Activated naive CD4-positive, alpha-beta T cell treated with anti-CD3 and anti-CD28 coated beads, Interleukin-2, amount 10 ng/mL, durations not matched to agents 7 days and 5 days (primary cell): ENCODE results near the gene KCNV2.

Experiments used
- CTCF ChIA-PET: fragments of 350-600 bp; sonication (Branson Sonifier 250); formaldehyde crosslinking; loops from one replicate; lab custom pipeline; 2021; ENCODE audit warnings: antibody characterized with exemption; lab: Charles Lee
- DNase-seq: peaks from one replicate; pipeline ENCODE4 v3.0.0-alpha.2; 2020
- H3K27ac Mint-ChIP-seq: one replicate; pipeline ENCODE4 v1.8.0; 2021; ENCODE audit warnings: mild to moderate bottlenecking, moderate library complexity, mixed read lengths
- H3K27me3 Mint-ChIP-seq: one replicate; pipeline ENCODE4 v1.8.0; 2021; ENCODE audit warnings: mild to moderate bottlenecking, mixed read lengths
- H3K36me3 Mint-ChIP-seq: one replicate; pipeline ENCODE4 v1.8.0; 2021; ENCODE audit warnings: mixed read lengths
- H3K4me1 Mint-ChIP-seq: one replicate; pipeline ENCODE4 v1.8.0; 2021; ENCODE audit warnings: mixed read lengths
- H3K4me3 Mint-ChIP-seq: one replicate; pipeline ENCODE4 v1.8.0; 2021; ENCODE audit warnings: mild to moderate bottlenecking, moderate library complexity, mixed read lengths
- H3K9me3 Mint-ChIP-seq: one replicate; pipeline ENCODE4 v1.8.0; 2021; ENCODE audit warnings: mixed read lengths

Gene KCNV2

DNA sequence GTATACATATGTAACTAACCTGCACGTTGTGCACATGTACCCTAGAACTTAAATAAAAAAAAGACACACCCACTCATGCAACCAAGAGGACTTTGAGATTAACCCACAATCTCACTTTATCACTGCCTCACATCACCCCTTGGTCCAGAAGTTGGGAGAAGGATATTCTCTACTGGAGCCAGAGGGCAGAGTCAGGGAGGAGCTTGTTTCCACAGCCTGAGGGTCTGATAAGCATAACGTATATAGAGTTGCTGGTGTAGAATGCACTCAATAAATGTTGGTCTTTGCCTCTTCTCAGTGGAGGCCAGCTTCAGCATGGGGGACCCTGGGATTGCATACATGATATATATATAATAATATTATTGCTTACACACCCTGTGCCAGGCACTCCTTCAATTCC lies 10.1 kb downstream of the KCNV2 start:
- CTCF ChIA-PET = interaction anchor here (1.1 to 2.4 kb wide), 9 partner anchors 16 to 595 kb away, joined by 3 to 11 read pairs (median 5); no protein-coding TSS in a partner anchor
- Mint-ChIP-seq H3K27ac (no peak overlapping the region), H3K4me3 (no peak overlapping the region), H3K27me3 (no peaks in the 10 kb centered on the region), H3K36me3 (no peaks in the 10 kb centered on the region), H3K4me1 (no peaks in the 10 kb centered on the region), H3K9me3 (no peaks in the 10 kb centered on the region)
- no peak for DNase-seq

DNA sequence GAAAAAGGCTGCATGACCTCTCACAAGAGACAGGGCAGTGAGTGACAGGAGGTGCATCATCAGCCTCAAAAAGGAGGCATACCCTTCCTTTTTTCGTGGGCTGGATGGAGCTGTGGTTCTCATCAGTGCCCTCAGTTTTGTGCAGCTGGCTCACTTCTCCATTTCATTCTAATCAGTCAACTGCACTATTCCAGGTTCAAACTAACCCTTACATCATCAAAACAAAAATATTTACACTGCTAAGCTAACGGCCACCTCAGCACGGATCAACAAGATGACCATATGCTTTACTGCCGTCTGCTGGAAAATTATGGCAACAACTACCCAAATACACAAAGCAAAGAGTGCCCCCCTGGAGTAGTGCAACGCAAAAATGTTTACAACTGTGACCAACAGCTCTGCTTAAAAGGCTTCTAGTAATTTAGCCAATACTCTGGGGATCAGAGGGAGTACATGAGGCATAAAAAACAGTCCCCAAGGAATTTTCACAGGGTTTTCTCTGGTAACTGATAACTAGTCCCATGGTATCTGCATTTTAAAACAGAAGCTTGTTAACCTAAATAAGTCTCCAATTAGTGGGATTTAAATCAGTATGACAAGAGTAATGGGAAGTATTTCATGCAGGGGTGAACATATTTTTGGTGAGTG lies 10.8 kb downstream of the KCNV2 start:
- H3K27me3 Mint-ChIP-seq = no peaks in the 10 kb centered on the region
- DNase-seq = no peak
- H3K4me3 Mint-ChIP-seq = no peak overlapping the region
- CTCF ChIA-PET = interaction anchor here (0.9 to 2.4 kb wide), 14 partner anchors 17 to 596 kb away, joined by 3 to 11 read pairs (median 5); no protein-coding TSS in a partner anchor
- no peak overlapping the region for H3K27ac Mint-ChIP-seq
- H3K4me1 Mint-ChIP-seq = no peaks in the 10 kb centered on the region
- H3K9me3 Mint-ChIP-seq = no peaks in the 10 kb centered on the region
- H3K36me3 Mint-ChIP-seq = no peaks in the 10 kb centered on the region

DNA sequence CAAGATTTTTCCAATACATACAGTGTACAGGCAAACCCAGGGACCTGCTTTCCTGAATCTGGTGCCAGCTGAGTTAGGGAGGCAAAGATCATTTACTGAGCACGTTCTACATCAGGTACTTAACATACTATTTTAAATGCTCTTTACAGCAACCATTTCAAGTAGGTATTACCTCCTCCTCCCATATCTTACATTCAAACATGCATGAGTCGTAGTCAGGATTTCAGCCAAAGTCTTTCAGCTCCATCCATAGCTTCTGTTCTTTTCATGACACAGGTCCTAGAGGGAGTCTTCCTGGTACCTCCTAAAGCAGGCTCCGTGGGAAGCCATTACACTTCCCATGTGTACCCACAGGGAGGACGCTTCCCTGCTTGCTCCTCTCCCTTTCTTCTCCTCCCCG lies 11.7 kb downstream of the KCNV2 start:
- H3K36me3 Mint-ChIP-seq = no peaks in the 10 kb centered on the region
- H3K4me1 Mint-ChIP-seq = no peaks in the 10 kb centered on the region
- no peak overlapping the region for H3K4me3 Mint-ChIP-seq
- CTCF ChIA-PET = interaction anchor here (1.0 to 2.4 kb wide), 6 partner anchors 66 to 597 kb away, joined by 3 to 11 read pairs (median 6); no protein-coding TSS in a partner anchor
- DNase-seq = no peak
- H3K27ac Mint-ChIP-seq = no peak overlapping the region
- H3K27me3 Mint-ChIP-seq = no peaks in the 10 kb centered on the region
- H3K9me3 Mint-ChIP-seq = no peaks in the 10 kb centered on the region

DNA sequence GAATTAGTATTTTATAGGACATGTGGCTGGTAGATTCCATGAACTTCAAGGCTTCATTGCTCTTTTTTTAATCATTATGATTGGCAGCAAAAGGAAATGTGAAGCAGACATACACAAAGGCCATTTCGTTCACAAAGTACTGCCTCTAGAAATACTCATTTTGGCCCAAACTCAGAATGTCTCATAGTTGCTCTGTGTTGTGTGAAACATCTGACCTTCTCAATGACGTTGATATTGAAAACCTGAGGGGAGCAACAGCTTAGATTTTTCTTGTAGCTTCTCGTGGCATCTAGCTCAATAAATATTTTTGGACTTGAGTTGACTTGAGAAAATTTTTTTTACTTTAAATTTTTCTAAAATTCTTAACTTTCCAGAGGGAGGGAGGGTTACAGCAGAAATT lies 12.4 kb downstream of the KCNV2 start:
- Mint-ChIP-seq H3K27me3 (no peaks in the 10 kb centered on the region), H3K4me3 (no peak overlapping the region), H3K9me3 (no peaks in the 10 kb centered on the region), H3K36me3 (no peaks in the 10 kb centered on the region), H3K27ac (no peak overlapping the region), H3K4me1 (no peaks in the 10 kb centered on the region)
- no peak for DNase-seq
- CTCF ChIA-PET = interaction anchor here (0.9 kb wide), 1 partner anchor 19 kb away, joined by 5 read pairs; no protein-coding TSS in a partner anchor

DNA sequence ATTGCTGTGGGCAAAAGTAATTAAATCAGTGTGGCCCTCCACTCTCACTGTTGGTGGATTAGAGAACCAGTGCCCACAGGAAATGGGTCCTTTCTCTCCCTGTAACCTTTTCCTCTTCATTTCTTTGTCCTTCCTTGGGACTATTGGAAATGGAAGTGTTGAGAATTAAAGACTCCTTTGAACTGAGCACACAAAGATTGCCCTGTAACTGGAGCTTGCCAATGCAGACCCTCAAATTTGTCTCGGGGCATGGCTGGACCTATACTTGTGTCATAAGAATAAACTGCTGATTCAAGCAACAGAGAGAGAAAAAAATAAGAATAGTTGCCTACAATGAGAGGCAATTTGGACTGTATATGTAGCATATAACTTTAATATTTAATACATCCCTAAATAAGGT lies 13.7 kb downstream of the KCNV2 start:
- Mint-ChIP-seq H3K4me3 (no peak overlapping the region), H3K27me3 (no peaks in the 10 kb centered on the region), H3K4me1 (no peaks in the 10 kb centered on the region), H3K27ac (no peak overlapping the region), H3K36me3 (no peaks in the 10 kb centered on the region), H3K9me3 (no peaks in the 10 kb centered on the region)
- no peak for DNase-seq
- CTCF ChIA-PET = interaction anchor here (1.1 kb wide), 1 partner anchor 15 kb away, joined by 3 read pairs; no protein-coding TSS in a partner anchor

DNA sequence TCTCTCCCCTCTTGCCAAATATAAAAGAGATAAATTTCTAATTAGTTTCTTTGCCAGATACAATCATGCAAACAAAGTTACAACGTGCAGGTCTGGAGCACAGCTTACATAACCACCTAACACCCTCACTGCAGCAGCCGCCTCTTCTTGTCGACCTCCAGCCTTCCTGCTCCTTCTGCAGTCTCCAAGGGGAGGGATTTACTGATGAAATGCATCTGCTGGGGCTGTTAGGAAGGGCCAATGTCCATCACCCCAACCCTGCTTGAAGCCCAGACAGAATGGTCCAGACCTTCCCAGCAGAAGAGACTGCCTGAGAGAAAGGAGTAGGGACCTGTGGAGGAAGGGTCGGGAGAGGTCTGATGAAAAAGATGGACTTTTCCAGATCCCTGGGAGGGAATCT lies 15.2 kb downstream of the KCNV2 start:
- no peak for DNase-seq
- no peaks in the 10 kb centered on the region for H3K36me3 Mint-ChIP-seq
- no peak overlapping the region for H3K4me3 Mint-ChIP-seq
- H3K4me1 Mint-ChIP-seq = no peaks in the 10 kb centered on the region
- CTCF ChIA-PET = no interaction called here
- H3K27ac Mint-ChIP-seq = no peak overlapping the region
- no peaks in the 10 kb centered on the region for H3K27me3 Mint-ChIP-seq
- no peaks in the 10 kb centered on the region for H3K9me3 Mint-ChIP-seq

DNA sequence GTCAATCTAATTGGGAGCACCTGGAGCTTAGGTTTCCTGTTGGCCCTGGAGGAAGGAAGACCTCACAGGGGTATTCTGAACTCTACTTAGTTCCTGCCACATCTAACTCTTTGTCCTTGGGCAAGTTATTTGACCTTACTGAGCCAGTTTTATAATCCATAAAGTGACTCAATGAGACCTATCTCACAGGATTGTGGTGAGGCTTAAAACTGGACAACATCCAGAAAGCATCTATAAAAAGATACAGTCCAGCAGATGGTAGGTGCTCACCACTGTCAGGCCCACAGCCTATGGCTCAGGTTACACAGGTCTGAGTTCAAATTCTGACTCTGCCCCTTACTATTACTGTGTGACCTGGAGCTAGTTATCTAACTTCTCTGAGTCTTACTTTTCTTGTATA lies 23.3 kb downstream of the KCNV2 start:
- Mint-ChIP-seq H3K36me3 (peaks cover 2% of the 10 kb centered on the region), H3K27me3 (no peaks in the 10 kb centered on the region)

DNA sequence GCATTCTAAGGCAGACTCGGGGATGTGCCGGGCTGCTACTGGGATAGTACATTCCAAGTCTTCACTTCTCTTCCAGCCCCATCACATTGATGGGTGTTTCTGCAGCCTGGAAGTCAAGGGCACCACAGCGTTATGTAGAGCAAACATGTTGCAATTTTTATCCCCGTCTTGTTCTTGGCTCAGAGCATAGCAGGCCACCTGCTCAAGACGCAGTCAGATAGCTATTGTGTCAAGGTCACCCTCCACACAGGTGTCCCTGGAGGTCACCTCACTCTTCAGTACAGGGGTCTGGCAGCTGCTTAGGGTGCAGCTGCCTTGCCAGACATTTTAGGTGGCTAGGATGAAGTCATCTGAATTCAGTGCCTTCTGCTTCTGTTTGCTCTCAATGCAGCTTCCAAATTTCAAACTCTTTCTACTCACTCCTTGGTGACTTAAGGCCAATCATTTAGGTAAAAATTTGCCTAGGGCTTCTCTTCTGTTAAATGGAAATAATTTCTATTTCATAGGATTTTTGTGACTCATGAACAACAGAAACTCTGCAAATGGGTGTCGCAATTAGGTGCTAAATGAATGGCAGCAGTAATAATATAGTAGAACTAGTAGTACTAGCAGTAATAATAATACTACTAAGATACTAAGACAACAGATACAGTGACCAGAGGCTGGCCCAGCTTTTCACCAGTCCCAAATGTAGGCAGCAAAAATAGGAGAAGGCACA lies 24.3 kb downstream of the KCNV2 start:
- DNase-seq = no peak
- Mint-ChIP-seq H3K4me3 (no peak overlapping the region), H3K36me3 (peaks cover 6% of the 10 kb centered on the region), H3K4me1 (no peaks in the 10 kb centered on the region), H3K27me3 (no peaks in the 10 kb centered on the region), H3K27ac (no peak overlapping the region), H3K9me3 (no peaks in the 10 kb centered on the region)
- CTCF ChIA-PET = no interaction called here

More for the DNA sequence above, 23.3 kb downstream of the KCNV2 start:
- Mint-ChIP-seq H3K9me3 (no peaks in the 10 kb centered on the region), H3K27ac (no peak overlapping the region), H3K4me3 (no peak overlapping the region), H3K4me1 (no peaks in the 10 kb centered on the region)
- CTCF ChIA-PET = no interaction called here
- DNase-seq = no peak

DNA sequence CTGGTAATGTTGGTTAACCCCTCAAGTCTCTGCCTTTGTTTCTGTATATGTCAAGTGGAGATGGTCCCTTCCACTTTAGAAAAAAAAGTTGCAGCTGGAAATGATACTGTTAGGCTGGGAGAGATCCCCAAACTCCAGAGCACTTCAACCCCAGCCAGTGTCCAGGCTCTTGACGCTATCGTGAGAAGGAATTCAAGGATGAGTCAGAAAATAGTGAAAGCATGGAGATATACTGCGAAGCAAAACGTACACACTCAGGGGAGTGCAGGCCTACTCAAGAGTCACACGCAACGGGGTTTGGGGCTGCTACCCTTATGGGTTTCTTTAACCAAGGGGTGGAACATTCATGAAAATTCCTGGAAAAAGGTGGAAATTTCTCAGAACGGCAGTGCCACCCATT lies 24.9 kb downstream of the KCNV2 start:
- peaks cover 6% of the 10 kb centered on the region for H3K36me3 Mint-ChIP-seq
- no peaks in the 10 kb centered on the region for H3K27me3 Mint-ChIP-seq
- no peak for DNase-seq
- no peak overlapping the region for H3K4me3 Mint-ChIP-seq
- H3K4me1 Mint-ChIP-seq = no peaks in the 10 kb centered on the region
- CTCF ChIA-PET = no interaction called here
- no peak overlapping the region for H3K27ac Mint-ChIP-seq
- H3K9me3 Mint-ChIP-seq = no peaks in the 10 kb centered on the region

DNA sequence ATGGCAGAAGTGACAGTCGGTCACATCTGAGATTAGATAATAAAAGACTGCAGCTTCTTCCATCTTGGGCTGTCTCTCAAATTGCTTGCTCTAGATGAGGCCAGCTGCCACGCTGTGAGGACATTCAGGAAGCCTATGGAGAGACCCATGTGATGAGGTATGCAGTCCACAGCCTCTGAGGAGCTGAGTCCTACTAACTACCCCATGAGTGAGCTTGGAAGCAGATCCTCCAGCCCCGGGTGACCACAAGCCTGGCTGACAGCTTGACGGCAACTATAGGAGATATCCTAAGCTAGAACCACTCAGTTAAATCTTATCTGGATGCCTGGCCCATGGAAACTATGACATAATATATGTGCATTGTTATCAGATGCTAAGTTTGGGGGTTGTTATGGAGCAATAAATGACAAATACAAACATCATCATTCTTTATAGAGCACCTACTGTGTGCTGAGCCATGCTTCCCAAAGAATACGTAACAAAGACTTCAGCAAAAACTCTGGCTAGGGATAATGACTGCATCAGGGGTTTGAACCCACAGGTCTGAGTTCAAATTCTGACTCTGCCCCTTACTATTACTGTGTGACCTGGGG lies 26.7 kb downstream of the KCNV2 start:
- H3K27me3 Mint-ChIP-seq = no peaks in the 10 kb centered on the region
- no peak overlapping the region for H3K27ac Mint-ChIP-seq
- no peaks in the 10 kb centered on the region for H3K4me1 Mint-ChIP-seq
- DNase-seq = no peak
- no peak overlapping the region for H3K4me3 Mint-ChIP-seq
- no peaks in the 10 kb centered on the region for H3K9me3 Mint-ChIP-seq
- peaks cover 6% of the 10 kb centered on the region for H3K36me3 Mint-ChIP-seq
- CTCF ChIA-PET = interaction anchor here (1.0 kb wide), 1 partner anchor 9 kb away, joined by 3 read pairs; no protein-coding TSS in a partner anchor

DNA sequence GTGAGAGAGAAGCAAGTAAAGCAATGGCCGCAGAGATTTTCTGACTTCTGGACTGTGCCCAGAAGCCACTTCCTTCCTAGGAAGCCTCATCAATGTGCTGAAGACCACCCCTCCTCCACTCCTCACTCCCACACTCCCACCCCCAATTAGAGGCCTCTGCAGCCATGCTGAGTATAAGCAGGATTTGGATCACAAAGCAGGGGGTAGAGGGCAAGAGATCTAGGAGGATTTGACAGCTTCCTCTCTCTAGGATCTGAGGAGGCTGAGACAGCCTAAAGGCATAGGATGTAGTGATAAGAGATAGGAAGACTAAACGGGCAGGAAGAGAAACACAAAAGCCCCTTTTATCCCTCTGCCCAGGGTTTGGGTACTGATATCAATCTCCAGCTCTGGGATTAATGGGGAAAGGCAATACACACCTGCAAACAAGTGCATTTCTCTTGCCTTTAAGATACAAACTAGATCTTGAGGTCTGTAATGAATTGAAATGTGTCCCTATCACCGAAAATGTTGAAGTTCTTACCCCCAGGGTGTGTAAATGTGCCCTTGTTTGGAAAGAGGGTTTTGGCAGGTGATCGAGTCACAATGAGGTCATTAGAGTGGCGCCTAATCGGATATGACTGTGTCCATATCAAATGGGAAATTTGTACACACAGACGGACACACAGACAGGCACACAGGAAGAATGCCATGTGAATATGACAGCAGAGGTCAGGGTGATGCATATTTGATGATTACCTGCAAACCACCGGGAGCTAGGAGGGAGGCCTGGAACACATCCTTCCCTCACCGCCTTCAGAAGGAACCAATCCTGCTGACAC lies 28.5 kb downstream of the KCNV2 start:
- CTCF ChIA-PET = interaction anchor here (0.9 kb wide), 1 partner anchor 15 kb away, joined by 3 read pairs; no protein-coding TSS in a partner anchor
- Mint-ChIP-seq H3K27ac (no peak overlapping the region), H3K27me3 (no peaks in the 10 kb centered on the region), H3K9me3 (no peaks in the 10 kb centered on the region), H3K36me3 (peaks cover 12% of the 10 kb centered on the region), H3K4me3 (no peak overlapping the region), H3K4me1 (no peaks in the 10 kb centered on the region)
- no peak for DNase-seq

DNA sequence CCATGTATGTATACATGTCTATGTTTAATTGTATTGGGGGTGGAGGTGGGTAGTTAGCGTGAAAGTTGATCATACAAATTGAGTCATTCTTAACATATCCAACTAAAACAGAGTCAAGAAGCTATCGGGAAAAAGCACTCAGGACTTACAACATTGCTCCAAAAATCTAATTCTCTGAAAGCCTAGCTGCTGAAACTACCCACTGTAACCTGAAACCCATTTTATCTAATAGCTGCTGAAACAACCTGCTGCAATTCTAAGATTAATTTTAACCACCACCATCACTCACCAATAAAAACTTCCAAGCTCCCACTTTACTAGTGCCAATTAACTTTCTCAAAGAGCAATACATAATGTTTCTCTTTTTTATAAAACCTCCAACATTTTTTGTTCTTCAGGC lies 32.2 kb downstream of the KCNV2 start:
- H3K4me1 Mint-ChIP-seq = no peaks in the 10 kb centered on the region
- peaks cover 24% of the 10 kb centered on the region for H3K36me3 Mint-ChIP-seq
- H3K27me3 Mint-ChIP-seq = no peaks in the 10 kb centered on the region
- CTCF ChIA-PET = interaction anchor here (1.0 to 2.0 kb wide), 2 partner anchors 20 to 71 kb away, joined by 3 to 5 read pairs; no protein-coding TSS in a partner anchor
- no peak overlapping the region for H3K4me3 Mint-ChIP-seq
- H3K27ac Mint-ChIP-seq = no peak overlapping the region
- DNase-seq = no peak
- H3K9me3 Mint-ChIP-seq = peaks cover 2% of the 10 kb centered on the region

DNA sequence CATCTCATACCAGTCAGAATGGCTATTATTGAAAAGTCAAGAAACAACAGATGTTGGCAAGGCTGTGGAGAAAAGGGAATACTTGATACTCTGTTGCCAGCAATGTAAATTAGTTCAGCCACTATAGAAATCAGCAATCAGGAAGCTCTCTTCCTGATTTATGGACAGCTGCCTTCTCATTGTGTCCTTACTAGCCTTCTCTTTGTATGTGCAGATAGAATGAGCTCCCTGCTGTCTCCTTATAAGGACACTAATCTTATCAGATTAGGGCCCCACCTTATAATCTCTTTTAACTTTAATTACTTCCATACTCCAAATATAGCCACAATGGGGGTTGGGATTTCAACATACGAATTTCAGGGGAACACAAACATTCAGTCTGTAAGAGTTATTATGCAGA lies 38.0 kb downstream of the KCNV2 start:
- Mint-ChIP-seq H3K4me1 (peaks cover 5% of the 10 kb centered on the region), H3K27ac (no peak overlapping the region), H3K36me3 (peaks cover 22% of the 10 kb centered on the region), H3K9me3 (peaks cover 2% of the 10 kb centered on the region), H3K27me3 (no peaks in the 10 kb centered on the region), H3K4me3 (no peak overlapping the region)
- DNase-seq = no peak
- CTCF ChIA-PET = no interaction called here
